Right lobe of liver (tissue), 6 donors: ENCODE data around the gene POLR2L. TPM values are rescaled to one million over a fixed set of nuclear protein-coding genes. Genes with fewer than 3 reads are reported as not detected.

ENCODE experiments used
- ATAC-seq, 4 donors: fragments of 200-7000 bp; cut with Tn5 transposase; one replicate each; pipeline ENCODE4 v1.9.1; 2020; ENCODE audit warnings: mild to moderate bottlenecking in 4 of 4, moderate library complexity in 4 of 4
- DNase-seq, 3 donors: peaks; one replicate each; pipeline ENCODE4 v3.0.0-alpha.2; 2020
- H3K27ac ChIP-seq, 3 donors: fragments of 200-600 bp; one replicate each; pipeline ENCODE4 v1.8.0; 2022
- H3K27me3 ChIP-seq, 2 donors: fragments of 200-600 bp; one replicate each; pipeline ENCODE4 v1.8.0; 2022
- H3K36me3 ChIP-seq, 4 donors: fragments of 200-600 bp; sonication (generic) in 1 of 4; one replicate each; pipeline versions ENCODE4 v1.5.1 to v1.8.0; 2017 to 2022; ENCODE audit warnings: control low read depth in 1 of 4
- H3K4me1 ChIP-seq, 4 donors: fragments of 200-600 bp; sonication (generic) in 1 of 4; one replicate each; pipeline versions ENCODE4 v1.5.1 to v1.8.0; 2017 to 2022; ENCODE audit warnings: control low read depth in 1 of 4
- H3K4me3 ChIP-seq, 3 donors: fragments of 200-600 bp; one replicate each; pipeline ENCODE4 v1.8.0; 2022
- H3K9me3 ChIP-seq, 4 donors: fragments of 200-600 bp; sonication (generic) in 1 of 4; one replicate each; pipeline versions ENCODE4 v1.5.1 to v1.8.0; 2017 to 2022; ENCODE audit warnings: control low read depth in 1 of 4
- CTCF ChIP-seq, 4 donors: fragments of 200-600 bp in 3 of 4; fragments of 450-650 bp in 1 of 4; IDR thresholded peaks; one replicate each; pipeline versions ENCODE4 v1.5.1 to v1.8.0; 2016 to 2022; ENCODE audit warnings: antibody characterized with exemption in 4 of 4, mild to moderate bottlenecking in 2 of 4
- POLR2A ChIP-seq: fragments of 450-650 bp; IDR thresholded peaks from one replicate; pipeline ENCODE4 v1.6.1; 2017; ENCODE audit warnings: antibody characterized with exemption, mild to moderate bottlenecking
- WGBS: methylation state at CpG from one replicate; pipeline ENCODE4 v1.1.6; 2018; ENCODE audit warnings: low coverage, low lambda C conversion rate; ENCODE audit not compliant: insufficient coverage; ENCODE audit errors: missing lambda C conversion rate; 5-methylcytosine and 5-hydroxymethylcytosine counted together
- intact Hi-C, 2 donors: fragments of 100-400 bp; cut with DNase I; formaldehyde crosslinking; loops; one replicate each; pipeline versions ENCODE4 v1.11.2 to v1.14.1; 2022
- total RNA-seq, 6 experiments: library from RNA; depleted of rRNA in 2 of 6; stranded (reverse); fragments of >200 nt in 2 of 6; fragmentation: NEBNext Ultra II Directional in 3 of 6; extraction: Animal tissue kit (Norgen Biotek cat#: 25700) in 3 of 6; gene quantifications; one replicate each; pipeline versions ENCODE4 v1.1.0 to v1.2.4, GENCODE V29; 2016 to 2023
- donor health status: DM: no; HTN: yes; CAD: no.
- donor health status: DM: no; HTN: no; CAD: no.
- donor health status: DM: no; HTN: no; CAD: no.
- donor health status: DM: no; HTN: yes; CAD: no.
- donor health status: DM: no; HTN: yes; CAD: no.

The POLR2L gene
- total RNA-seq, 6 experiments from 2014 or later = 34.5 to 88.1 (median 72.9) TPM

GRCh38 chr11:846496-847098 is 4.3 kb upstream of the POLR2L start:
- TF ChIP-seq CTCF (IDR thresholded peaks at IDR 0.05) (no peak), POLR2A (no peak)
- H3K4me1 ChIP-seq = peaks cover 0 to 27% (median 0%) of the 10 kb centered on the region in 4 donors
- no peaks in the 10 kb centered on the region for H3K36me3 ChIP-seq
- WGBS = no CpG with 5 or more reads among the region's 11 CpGs
- no peaks in the 10 kb centered on the region for H3K9me3 ChIP-seq
- no peak for DNase-seq
- intact Hi-C loops = loop anchor here in 1 of 2 donors (5.0 kb wide), 1 partner anchor 206 kb away; no protein-coding TSS in a partner anchor
- H3K4me3 ChIP-seq = no peak overlapping the region
- H3K27ac ChIP-seq = no peak overlapping the region
- ATAC-seq = no peak
- H3K27me3 ChIP-seq = peaks cover 0 to 5% of the 10 kb centered on the region in 2 donors

GRCh38 chr11:845872-846495 is 3.7 kb upstream of the POLR2L start:
- ATAC-seq (no peak), DNase-seq (no peak)
- H3K4me1 ChIP-seq = peaks cover 0 to 31% (median under 1%) of the 10 kb centered on the region in 4 donors
- no peak overlapping the region for H3K27ac ChIP-seq
- no peaks in the 10 kb centered on the region for H3K36me3 ChIP-seq
- H3K9me3 ChIP-seq = no peaks in the 10 kb centered on the region
- intact Hi-C loops = loop anchor here in 1 of 2 donors (5.0 kb wide), 1 partner anchor 206 kb away; no protein-coding TSS in a partner anchor
- no peak overlapping the region for H3K4me3 ChIP-seq
- TF ChIP-seq POLR2A (no peak), CTCF (IDR thresholded peaks at IDR 0.05) (no peak)
- peaks cover 0 to 5% of the 10 kb centered on the region in 2 donors for H3K27me3 ChIP-seq
- no CpG with 5 or more reads among the region's 8 CpGs for WGBS

GRCh38 chr11:844693-845644 is 2.6 kb upstream of the POLR2L start:
- H3K27ac ChIP-seq = peak overlapping the region; percentile 93 to 97 (median 95)
- peaks cover 0 to 35% (median 4%) of the 10 kb centered on the region in 4 donors for H3K4me1 ChIP-seq
- H3K36me3 ChIP-seq = peaks cover 0 to 6% (median 2%) of the 10 kb centered on the region in 4 donors
- peaks cover 0 to 5% of the 10 kb centered on the region in 2 donors for H3K27me3 ChIP-seq
- TF ChIP-seq CTCF (IDR thresholded peaks at IDR 0.05) = peak in 1 of 4 donors; percentile 6
- no peak for TF ChIP-seq POLR2A
- intact Hi-C loops = loop anchor here in 1 of 2 donors (5.0 kb wide), 1 partner anchor 207 kb away; no protein-coding TSS in a partner anchor
- no peaks in the 10 kb centered on the region for H3K9me3 ChIP-seq
- H3K4me3 ChIP-seq = peak overlapping the region; percentile 96 to 100 (median 98)
- no CpG with 5 or more reads among the region's 31 CpGs for WGBS
- DNase-seq = peak; percentile 88 to 93 (median 90)
- peak; percentile 32 to 57 (median 48) for ATAC-seq
